GM18508 (cell line): ENCODE results near the gene STARD7.
"Not testable (repeated sequence)": the region's sequence is repeated elsewhere in the genome, so short reads cannot be mapped to it uniquely, and the experiment has no call there.

ENCODE experiments used
- ATAC-seq: cut with Tn5 transposase; IDR thresholded peaks from one replicate; pipeline ENCODE4 v1.9.1; 2021; ENCODE audit warnings: moderate number of reproducible peaks; ENCODE audit not compliant: insufficient read depth, unreplicated experiment

Gene STARD7, protein sequence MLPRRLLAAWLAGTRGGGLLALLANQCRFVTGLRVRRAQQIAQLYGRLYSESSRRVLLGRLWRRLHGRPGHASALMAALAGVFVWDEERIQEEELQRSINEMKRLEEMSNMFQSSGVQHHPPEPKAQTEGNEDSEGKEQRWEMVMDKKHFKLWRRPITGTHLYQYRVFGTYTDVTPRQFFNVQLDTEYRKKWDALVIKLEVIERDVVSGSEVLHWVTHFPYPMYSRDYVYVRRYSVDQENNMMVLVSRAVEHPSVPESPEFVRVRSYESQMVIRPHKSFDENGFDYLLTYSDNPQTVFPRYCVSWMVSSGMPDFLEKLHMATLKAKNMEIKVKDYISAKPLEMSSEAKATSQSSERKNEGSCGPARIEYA

DNA sequence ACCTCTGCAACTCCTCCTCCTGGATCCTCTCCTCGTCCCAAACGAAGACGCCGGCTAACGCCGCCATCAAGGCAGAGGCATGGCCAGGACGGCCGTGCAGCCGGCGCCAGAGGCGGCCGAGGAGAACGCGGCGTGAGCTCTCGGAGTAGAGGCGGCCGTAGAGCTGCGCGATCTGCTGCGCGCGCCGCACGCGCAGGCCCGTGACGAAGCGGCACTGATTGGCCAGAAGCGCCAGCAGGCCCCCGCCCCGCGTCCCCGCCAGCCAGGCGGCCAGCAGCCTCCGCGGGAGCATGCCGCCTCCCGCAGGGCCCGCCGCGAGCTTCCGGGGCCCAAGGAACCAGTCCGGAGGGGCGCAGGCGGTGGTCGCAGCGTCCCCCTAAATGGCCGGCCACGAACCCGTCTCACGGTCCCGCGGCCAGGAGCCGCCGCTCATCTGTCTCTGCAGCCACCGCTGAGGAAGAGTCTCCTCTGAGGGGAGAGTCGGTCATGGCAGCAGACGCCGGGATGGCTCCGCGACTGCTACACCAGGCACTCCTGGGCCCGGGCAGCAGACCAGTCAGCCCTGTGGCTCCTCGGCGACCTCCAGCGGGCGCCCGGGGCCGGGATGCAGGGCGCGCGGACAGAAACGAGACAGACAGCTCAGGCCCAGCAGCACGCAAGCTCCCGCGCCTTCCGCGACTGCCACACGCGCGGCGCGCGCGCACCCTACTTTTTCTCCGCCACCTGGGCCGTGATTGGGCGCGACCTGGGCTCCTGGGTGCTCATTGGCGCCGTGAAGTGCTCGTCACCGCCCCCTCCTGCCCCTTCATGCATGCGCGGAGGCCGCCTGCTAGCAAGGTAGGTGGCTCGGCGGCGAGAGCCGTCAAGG, at the start of gene STARD7:
TSS of gene STARD7 (minus strand) at position 685 of the 868 bp plus-strand sequence. CDS start at position 292, 393 bp downstream.
- ATAC-seq: peak; percentile 53

DNA sequence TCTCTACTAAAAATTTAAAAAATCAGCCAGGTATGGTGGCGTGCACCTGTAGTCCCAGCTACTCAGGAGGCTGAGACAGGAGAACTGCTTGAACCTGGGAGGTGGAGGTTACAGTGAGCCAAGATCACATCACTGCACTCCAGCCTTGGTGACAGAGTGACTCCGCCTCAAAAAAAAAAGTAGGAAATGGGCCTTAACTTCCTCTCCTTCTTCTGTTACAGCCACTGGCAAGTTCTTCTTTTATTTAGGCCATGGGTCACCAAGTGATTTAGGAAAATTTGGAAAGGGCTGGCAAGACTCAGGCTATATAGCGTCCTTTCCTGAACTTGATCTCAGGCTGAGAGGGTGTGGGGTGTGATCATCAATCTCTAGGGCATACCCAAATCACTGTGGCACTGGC, 49.1 kb upstream of the STARD7 start:
- ATAC-seq: not testable (repeated sequence)

DNA sequence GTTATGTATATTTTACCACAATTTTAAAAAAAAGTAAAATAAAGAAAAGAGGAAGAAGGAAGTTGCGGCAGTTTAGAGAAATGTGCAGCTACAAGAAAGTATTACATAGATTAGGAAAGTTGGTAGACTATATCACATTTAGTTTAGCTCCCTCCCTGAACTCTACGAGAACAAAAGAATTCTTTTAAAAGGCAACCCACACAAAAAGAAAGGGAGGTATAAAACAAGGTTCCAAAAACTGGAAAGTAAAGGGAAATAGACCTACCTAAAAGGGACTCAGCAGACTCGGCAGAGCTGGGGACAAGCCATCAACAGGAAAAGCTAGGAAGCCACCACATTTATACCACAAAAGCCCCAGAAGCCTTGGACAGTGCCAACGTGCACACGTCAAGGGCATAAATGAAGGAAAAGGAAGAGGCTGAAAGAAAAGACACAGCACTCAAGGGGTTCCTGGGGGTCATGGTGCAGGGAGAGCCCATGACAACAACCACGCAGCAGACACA, 48.0 kb upstream of the STARD7 start:
- no peak for ATAC-seq

DNA sequence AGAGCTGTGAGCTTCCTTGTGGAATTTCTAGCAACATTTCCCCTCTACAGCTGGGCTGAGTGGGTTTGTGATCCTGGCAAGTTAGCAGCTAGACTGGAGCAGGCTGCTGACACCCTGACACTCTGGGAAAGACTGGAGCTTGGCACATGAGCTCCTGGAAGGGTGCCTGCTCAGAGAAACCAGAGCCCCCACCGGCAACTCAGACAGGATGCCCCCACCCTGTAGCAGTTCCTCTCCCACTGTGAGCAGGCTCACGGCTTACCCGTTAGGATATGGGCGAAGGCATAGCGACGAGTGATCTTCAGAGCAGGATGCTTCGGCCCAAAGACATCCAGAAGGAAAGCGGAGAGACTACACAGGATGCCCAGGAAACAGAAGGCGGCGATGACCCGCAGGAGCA, 45.9 kb upstream of the STARD7 start:
- ATAC-seq: no peak

DNA sequence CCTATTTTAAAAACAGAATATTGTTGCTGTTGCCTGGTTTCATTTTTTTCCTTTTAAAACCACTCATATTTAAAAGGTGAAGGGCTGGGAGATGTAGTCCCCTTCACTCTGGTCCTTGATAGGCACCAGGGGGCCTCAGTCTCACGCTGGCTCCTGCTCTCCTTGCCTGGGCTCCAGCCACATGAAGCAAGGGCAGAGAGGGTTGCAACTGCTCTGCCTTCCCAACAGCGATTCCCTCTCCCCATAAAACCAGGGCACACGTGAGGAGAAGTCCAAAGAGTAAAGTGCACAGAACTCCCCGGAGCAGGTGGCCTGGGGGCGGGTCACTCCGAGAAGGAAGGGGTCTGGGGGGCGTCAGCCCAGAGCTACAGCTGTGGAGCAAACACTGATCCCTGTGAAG, 44.4 kb upstream of the STARD7 start:
- no peak for ATAC-seq

DNA sequence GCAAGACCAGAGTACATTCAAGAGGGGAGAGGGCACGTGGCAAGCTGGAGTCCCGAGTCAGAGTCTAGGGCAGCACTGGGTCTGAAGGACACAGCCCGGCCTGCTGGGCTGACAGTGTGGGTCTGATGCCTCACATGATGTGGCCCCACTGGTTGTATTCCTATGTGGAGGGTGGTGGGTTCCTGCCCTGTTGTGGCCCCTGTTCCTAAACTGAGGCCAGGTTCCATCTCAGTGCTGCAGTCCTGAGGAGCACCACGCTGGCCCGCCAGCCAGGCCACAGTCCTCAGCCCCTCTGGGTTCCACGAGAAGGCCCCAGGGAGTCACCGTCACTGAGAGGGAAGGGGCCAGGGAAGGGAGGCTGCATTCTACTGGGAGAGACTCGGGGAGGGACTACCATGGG, 43.9 kb upstream of the STARD7 start:
- no peak for ATAC-seq

DNA sequence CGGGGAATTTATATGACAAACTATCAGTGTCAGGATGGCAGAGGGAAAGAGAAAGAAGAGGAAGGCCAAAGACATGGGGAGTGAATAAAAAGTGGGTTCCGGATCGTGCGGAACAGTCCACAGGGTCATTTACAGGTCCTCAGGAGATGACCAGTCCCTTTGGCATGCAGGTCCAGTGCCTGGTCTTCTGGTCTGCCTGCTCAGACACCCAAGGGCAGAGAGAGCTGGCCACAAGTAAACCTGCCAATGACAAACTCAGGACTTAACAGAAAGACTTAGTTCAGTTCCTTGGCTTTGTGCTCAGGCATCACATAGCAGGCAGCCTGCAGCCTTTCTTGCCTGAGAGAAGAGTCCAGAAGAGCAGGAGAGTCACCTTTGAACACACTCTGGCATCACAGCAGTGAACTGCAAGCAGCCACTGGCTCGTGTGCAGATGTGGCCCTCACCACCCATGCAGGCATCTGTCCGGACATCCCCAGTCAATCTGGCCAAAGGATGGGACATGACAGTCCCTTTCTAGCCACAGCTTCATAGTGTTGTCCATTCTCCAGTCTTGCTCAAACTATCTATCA, 43.2 kb upstream of the STARD7 start:
- ATAC-seq: no peak

DNA sequence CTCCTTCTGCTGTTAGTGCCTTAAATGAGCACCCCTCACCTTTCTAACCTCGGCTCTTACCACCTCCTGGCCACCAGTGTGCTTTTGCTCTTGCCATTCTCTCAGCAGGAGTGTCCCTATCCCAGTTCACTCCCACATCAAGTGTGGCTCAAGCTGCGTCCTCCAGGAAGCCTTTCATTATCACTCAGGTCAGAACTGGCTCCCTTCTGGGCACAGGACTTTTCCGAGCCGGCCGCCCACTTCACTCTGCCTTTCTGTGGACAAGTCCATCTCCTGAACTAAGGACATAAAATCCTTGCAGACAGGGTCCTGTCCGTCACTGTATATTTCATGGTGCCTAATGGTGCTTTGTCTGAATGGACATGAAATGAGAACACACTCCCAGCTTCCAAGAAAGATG, 41.6 kb upstream of the STARD7 start:
- no peak for ATAC-seq

DNA sequence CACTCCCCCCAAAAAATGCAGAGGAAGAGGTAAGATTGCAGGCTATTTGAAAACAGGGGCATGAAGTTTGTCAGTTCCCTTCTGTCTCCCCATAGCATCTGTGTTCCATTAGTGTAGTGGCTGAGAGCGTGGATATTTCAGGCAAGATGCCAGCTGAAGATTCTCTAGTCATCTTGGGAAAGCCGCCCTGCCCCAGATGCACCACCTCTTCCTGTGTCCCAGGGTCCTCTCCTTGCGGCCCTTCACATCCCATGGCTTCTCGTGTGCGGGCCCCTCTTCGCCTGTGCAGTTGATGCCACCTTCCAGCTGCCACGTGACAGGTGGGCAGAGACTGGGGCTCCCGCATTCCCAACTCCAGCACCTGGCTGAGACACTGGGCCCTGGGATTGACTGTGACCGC, 41.0 kb upstream of the STARD7 start:
- ATAC-seq: no peak

DNA sequence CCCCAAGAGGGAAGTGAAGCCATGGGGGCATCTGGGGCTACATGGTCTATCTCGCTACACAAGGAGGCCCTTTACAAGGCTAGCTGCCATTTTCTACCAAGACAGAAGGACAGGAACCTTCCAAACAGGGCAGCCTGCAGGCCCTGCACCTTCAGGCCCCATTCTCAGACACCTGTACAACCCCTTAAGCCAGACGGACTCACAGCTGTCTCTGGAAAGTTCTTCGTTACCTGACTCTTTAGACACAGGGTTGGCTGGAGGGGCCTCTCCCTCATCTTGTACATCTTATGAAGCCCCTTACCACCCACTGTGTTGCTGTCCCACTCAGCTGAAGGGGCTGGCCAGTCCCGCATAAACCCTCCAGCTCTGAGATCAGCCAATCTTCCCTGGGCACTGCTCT, 40.0 kb upstream of the STARD7 start:
- no peak for ATAC-seq

DNA sequence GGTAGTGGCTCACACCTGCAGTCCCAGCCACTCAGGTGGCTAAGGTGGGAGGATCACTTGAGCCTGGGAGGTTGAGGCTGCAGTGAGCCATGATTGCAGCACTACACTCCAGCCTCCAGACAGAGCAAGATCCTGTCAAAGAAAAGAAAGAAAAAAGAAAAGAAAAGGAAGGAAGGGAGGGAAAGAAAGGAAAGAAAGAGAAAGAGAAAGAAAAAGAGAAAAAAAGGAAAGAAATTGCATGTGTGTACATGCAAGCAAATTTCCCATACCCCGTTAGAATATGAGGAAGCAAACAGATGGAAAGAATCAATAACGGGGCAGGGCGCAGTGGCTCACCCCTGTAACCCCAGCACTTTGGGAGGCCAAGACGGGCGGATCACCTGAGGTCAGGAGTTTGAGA, 39.3 kb upstream of the STARD7 start:
- ATAC-seq: no peak

DNA sequence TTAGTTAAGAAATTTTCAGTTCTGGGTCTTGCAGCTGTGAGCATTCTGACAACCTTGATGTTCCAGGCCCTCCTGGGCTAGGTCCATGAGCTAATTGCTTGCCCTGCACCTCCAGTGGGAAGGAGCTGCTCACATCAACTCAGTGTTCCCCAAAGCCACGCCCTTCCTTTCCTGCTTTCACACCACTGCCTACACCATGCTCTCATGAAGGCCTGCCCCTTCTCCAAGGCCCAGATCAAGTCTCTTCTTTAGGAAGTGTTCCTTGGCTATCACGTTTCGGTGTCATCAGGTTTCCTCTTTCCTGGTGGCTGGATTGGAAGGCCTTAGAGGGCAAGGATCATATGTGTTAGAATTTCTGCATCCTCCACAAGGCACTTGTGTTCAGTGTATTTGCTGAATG, 38.4 kb upstream of the STARD7 start:
- no peak for ATAC-seq

DNA sequence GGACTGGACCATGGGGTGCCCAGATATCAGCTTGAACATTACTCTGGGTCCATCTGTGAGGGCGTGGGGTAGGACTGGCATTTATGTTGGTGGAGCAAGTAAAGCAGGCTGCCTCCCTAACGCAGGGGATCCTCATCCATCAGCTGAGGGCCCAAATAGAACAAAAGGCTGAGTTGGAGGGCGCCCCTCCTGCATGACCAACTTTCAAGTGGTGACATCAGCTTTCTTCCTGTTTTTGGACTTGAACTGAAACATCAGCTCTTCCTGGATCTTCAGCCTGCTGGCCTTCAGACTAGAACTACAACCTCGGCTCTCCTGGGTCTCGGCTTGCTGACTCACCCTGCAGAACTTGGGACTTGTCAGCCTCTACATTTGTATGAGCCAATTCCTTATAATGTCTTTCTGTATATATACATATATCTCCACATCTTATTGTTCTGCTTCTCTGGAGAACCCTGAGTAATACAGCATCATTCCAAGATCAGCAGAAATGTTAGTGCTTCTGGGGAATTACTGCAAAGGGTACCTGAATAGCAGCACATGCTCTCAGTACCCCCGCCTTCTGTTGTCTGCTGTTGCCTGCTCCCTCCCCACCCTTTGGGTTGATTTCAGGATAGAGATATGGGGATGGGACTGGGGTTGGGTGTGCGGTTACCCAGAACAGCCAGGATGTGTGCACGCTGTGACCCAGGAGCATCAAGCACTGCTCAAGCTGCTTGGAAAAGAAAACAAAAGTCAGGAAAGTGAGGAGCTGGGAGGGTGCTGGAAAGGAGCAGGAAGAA, 37.2 kb upstream of the STARD7 start:
- no peak for ATAC-seq

DNA sequence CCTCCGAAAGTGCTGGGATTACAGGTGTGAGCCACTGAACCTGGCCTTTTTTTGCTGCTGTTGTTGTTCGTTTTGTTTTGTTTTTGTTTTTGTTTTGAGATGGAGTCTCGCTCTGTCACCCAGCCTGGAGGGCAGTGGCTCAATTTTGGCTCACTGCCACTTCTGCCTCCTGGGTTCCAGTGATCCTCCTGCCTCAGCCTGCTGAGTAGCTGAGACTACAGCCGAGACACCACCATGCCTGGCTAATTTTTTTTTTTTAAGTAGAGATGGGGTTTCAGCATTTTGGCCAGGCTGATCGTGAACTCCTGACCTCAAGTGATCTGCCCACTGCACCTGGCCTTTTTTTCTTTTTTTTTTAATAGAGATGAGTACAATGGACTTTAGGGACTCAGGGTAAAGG, 35.2 kb upstream of the STARD7 start:
- ATAC-seq: no peak

DNA sequence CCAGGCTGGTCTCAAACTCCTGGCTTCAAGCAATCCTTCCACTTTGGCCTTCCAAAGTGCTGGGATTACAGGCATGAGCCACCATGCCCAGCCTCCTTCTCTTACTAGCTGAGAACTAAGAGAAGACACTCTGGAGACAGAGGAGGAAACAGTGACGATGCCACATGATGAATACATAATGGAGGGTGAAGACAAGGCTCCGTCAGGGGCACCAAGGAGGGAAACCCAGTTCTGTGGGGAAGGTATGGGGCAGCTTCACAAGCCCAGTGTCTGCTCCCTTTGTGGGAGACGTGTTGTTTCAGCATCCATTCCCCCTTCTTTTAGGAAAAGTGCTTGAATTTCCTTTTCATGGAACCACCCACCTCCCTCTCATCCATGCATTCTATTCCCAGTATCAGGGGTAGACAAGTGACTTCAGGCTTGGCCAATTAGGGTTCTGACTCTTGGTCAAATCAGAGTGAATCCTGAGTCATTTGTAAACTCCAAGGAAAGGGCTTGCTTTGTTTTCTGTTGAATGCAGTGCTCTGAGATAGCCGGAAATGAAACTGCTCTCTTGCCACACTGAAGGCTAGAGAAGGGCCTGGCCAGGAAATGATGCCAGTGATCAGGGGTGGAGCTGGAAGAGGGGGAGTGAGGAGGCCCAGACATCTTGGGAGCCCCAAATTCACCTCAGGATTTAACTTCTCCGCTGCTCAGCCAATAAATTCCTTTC, 33.4 kb upstream of the STARD7 start:
- peak; percentile 75 for ATAC-seq

DNA sequence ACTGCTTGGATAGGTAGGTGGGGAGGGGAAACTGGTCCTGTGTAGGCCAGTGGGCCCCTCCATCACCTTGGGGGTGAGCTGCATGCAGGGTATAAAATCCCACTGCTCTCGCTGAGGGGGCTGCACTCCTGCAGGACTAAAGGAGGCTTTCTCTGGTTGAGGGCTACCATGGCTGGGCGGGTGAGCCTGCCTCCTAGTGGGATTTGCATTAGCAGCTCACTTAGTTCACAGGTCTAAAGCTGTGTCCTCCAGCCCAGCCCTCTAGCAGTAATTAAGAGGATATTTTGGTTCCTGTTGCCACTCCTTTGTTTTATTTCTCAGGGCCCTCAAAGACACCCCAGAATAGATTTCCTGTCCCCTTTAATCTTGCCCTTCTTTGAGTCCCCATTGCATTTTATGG, 32.6 kb upstream of the STARD7 start:
- ATAC-seq: no peak

DNA sequence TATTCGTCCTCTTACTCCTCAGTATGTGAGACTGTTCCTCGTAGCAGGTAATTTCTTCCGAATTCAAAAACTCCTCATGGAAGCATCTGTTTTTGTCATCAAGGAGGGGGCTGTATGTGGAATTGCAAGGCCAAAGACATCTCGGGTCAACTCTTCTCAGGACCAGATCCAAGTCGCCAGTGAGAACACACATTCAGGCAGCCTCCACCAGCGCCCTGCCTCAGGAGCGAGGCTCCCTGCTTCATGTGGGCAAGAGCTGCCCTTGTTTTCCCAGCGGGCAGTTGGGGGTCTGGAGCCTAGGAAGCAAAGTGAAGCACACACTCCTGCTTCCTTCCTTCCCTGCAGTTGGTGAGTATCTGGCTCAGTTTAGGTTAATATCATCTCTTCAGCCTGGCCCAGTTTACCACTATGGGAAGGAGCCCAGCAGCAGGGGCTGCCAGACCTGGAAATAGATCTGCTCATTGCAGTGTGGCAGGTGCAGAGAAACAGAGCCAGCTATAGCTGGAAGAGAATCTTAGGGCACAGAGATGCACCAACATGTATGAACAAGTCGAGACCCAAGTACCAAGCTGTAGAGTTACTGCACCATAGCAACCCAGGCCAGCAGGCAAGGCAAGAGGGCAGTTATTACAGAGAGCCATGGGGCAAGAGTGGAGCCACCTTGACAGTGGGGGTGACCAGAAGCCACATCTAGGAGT, 31.9 kb upstream of the STARD7 start:
- no peak for ATAC-seq

DNA sequence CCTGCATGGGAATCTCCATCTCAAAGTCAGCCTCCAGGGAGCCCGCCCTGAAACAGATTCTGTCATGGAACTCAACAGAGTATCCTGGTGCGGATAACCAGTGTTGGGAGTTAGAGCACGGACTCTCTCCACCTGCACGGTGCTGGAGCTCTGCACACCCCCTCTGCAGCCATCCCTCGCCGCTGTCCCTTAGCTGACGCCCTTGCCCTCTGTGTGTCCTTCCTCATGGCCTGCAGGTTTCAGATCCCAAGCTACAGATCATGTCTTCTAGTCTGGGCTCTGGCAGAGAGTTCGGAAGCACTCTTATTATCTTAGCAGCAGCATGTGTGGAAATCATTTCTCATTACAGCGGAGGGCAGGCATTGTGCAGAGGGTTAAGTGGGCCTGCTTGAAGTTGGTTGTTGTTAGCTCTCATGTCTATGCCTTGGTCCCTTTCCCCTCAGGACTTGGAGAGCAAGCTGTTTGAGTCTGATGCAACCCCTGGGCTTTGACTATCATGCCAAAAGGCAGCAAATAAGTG, 31.2 kb upstream of the STARD7 start:
- no peak for ATAC-seq

DNA sequence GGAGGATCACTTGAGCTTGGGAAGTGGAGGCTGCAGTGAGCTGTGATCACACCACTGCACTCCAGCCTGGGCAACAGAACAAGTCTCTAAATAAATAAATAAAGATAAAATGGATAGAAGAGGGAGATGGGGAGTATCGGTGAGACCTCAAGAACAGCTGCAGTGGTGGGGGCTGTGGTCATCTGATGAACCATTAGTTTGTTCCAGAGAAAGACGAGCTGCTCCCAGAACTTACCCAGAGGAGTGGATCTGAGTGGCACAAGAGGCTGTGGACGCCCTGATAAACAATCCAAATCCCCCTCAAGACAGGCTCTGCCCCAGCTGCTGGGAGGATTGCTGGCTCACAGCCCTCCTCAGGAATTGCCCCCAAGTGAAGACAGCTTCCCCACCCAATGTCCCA, 30.5 kb upstream of the STARD7 start:
- ATAC-seq: no peak
